ENCODE results near the gene PRR7.

- no peak for TF ChIP-seq EZH2 (IDR thresholded peaks at IDR 0.05; ENCODE audit: low read depth, unreplicated experiment)
- peak in 1 of 2 experiments; percentile 15; a peak in 1 of 4 replicates for TF ChIP-seq CTCF (conservative IDR thresholded peaks at IDR 0.05; ENCODE audit: low read depth in 2 of 2)
- no peak for TF ChIP-seq EZH2phosphoT487 (IDR thresholded peaks at IDR 0.05; ENCODE audit: unreplicated experiment)
- no peak for TF ChIP-seq POLR2AphosphoS5 (IDR thresholded peaks at IDR 0.05; ENCODE audit: low read depth)
- no peak for TF ChIP-seq REST (IDR thresholded peaks at IDR 0.05; ENCODE audit: unreplicated experiment)
- TF ChIP-seq JUNB (IDR thresholded peaks at IDR 0.05; ENCODE audit: unreplicated experiment), result no peak
Observed at GRCh38 chr5:177446200-177447065, at the start of gene PRR7.

Data from GM23338 (cell line).